HFFc6 (cell line): ENCODE results near the gene DCP1B. TPM values are rescaled to one million over a fixed set of nuclear protein-coding genes. Genes with fewer than 3 reads are reported as not detected.
"Not testable (repeated sequence)": the region's sequence is repeated elsewhere in the genome, so short reads cannot be mapped to it uniquely, and the experiment has no call there.

Experiments used
- DNase-seq: peaks from one replicate; pipeline ENCODE4 v3.0.0-alpha.2; 2018
- H3K27ac Mint-ChIP-seq: 2 replicates; pipeline ENCODE4 v1.8.0; 2020; ENCODE audit warnings: mild to moderate bottlenecking, mixed read lengths
- H3K27me3 Mint-ChIP-seq: 2 replicates; pipeline ENCODE4 v1.8.0; 2021; ENCODE audit warnings: mild to moderate bottlenecking, moderate library complexity, mixed read lengths; ENCODE audit not compliant: insufficient read depth
- H3K36me3 Mint-ChIP-seq: 2 replicates; pipeline ENCODE4 v1.8.0; 2021; ENCODE audit warnings: low read depth, mixed read lengths
- H3K4me1 Mint-ChIP-seq: 2 replicates; pipeline ENCODE4 v1.8.0; 2020; ENCODE audit warnings: low read depth, mixed read lengths
- H3K4me3 Mint-ChIP-seq: 2 replicates; pipeline ENCODE4 v1.8.0; 2020; ENCODE audit warnings: mild to moderate bottlenecking, moderate library complexity, mixed read lengths
- H3K9me3 Mint-ChIP-seq: 2 replicates; pipeline ENCODE4 v1.8.0; 2020; ENCODE audit warnings: mild to moderate bottlenecking, mixed read lengths
- CTCF ChIP-seq: fragments of 200-600 bp; sonication (generic); IDR thresholded peaks from 2 replicates; pipeline ENCODE4 v1.5.0; 2021; ENCODE audit warnings: antibody characterized with exemption, mild to moderate bottlenecking
- total RNA-seq, 6 experiments: library from RNA; stranded (reverse); fragmentation: NEBNext Ultra II Directional; extraction: Animal tissue kit (Norgen Biotek cat#: 25700); gene quantifications; 2 replicates in 1 of 6; 3 replicates in 5 of 6; pipeline ENCODE4 v1.2.3, GENCODE V29; 2021

DCP1B gene
- total RNA-seq, 6 experiments from 2014 or later = 12.6 to 16.4 (median 14.5) TPM

GRCh38 chr12:1947081-1947480 lies 57.2 kb downstream of the DCP1B start:
- Mint-ChIP-seq H3K4me3 (no peak overlapping the region), H3K27ac (peak overlapping the region; percentile 32), H3K4me1 (peaks cover 18% of the 10 kb centered on the region), H3K27me3 (peaks cover 3% of the 10 kb centered on the region; the same call in 1 of the 2 replicates), H3K36me3 (peaks cover 44% of the 10 kb centered on the region), H3K9me3 (no peaks in the 10 kb centered on the region)
- TF ChIP-seq CTCF = no peak
- DNase-seq = peak; percentile 16

- peaks cover 18% of the 10 kb centered on the region for H3K4me1 Mint-ChIP-seq
- H3K36me3 Mint-ChIP-seq = peaks cover 39% of the 10 kb centered on the region
These were observed 58.0 kb downstream of the DCP1B start for GRCh38 chr12:1946296-1946695.

GRCh38 chr12:1945502-1945901 lies 58.8 kb downstream of the DCP1B start:
- not testable (repeated sequence) for H3K9me3 Mint-ChIP-seq, H3K4me3 Mint-ChIP-seq, H3K27me3 Mint-ChIP-seq, H3K27ac Mint-ChIP-seq, DNase-seq
- Mint-ChIP-seq H3K4me1 (peaks cover 18% of the 10 kb centered on the region), H3K36me3 (peaks cover 43% of the 10 kb centered on the region)

More at GRCh38 chr12:1946296-1946695, 58.0 kb downstream of the DCP1B start:
- DNase-seq = no peak
- H3K4me3 Mint-ChIP-seq = no peak overlapping the region
- H3K27ac Mint-ChIP-seq = no peak overlapping the region
- H3K9me3 Mint-ChIP-seq = no peaks in the 10 kb centered on the region
- TF ChIP-seq CTCF = no peak
- H3K27me3 Mint-ChIP-seq = peaks cover 3% of the 10 kb centered on the region; the same call in 1 of the 2 replicates

- peaks cover 20% of the 10 kb centered on the region for H3K36me3 Mint-ChIP-seq
- H3K4me3 Mint-ChIP-seq = no peak overlapping the region
- H3K27ac Mint-ChIP-seq = no peak overlapping the region
- H3K9me3 Mint-ChIP-seq = no peaks in the 10 kb centered on the region
- peaks cover 17% of the 10 kb centered on the region for H3K4me1 Mint-ChIP-seq
- peak; percentile 70 for DNase-seq
- no peaks in the 10 kb centered on the region; the same call in none of the 2 replicates for H3K27me3 Mint-ChIP-seq
- TF ChIP-seq CTCF = peak; percentile 99
These were observed 64.3 kb downstream of the DCP1B start for GRCh38 chr12:1939801-1940607.

- no peaks in the 10 kb centered on the region; the same call in none of the 2 replicates for H3K27me3 Mint-ChIP-seq
These were observed 64.9 kb downstream of the DCP1B start for GRCh38 chr12:1939331-1939730.

More at GRCh38 chr12:1939331-1939730, 64.9 kb downstream of the DCP1B start:
- peaks cover 17% of the 10 kb centered on the region for H3K4me1 Mint-ChIP-seq
- no peak overlapping the region for H3K27ac Mint-ChIP-seq
- no peak overlapping the region for H3K4me3 Mint-ChIP-seq
- DNase-seq = no peak
- no peaks in the 10 kb centered on the region for H3K9me3 Mint-ChIP-seq
- no peak for TF ChIP-seq CTCF
- H3K36me3 Mint-ChIP-seq = peaks cover 14% of the 10 kb centered on the region
